Measurements from ENCODE around the gene APCDD1. TPM values are rescaled to one million over a fixed set of nuclear protein-coding genes. Genes with fewer than 3 reads are reported as not detected.

The APCDD1 gene
- total and polyA plus RNA-seq, 2 of the 8 experiments (the other 6 are each of a cell fraction or from before 2014, with no cell fraction given): 2.6 to 3.6 TPM

DNA sequence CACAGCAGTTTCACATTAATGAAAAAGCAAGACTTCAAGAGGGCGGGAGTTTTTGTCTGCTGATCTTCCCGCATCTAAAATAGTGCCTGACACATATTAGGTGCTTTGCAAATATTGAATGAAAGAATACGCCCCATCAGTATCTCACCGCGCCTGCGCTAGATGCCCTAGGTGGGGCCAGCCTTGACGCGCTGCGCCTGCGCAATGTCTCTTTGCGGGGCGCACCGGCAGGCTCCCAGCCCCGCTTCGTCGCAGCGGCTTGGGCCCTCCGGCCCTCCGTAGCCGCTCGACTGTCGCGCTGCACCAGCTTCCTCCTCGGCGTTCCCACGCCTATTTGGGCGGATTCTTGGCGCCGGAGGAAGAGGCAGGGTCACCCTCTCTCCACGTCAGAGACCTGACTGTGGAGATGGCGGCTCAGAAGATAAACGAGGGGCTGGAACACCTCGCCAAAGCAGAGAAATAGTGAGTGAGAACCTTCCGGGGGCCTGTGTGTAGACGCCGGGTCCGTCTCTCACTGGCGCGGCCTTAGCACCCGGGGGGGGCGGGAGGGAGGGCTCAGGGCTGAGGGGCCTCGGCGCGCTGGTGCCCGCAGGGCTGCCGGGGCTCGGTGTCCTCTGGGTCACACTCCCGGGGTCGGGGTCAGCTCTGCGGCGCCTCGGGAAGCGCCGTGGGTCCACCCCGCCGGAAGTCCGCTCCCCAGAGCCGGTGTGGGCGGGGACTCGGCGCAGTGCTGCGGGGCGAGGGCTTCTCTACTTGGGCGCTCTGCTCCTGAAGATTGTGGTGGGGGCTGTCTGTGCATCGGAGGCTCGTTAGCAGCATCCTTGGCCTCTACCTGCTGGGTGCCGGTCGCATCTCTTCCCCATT lies 71.5 kb downstream of the APCDD1 start, which contains the start of gene NAPG (continued):
- TF ChIP-seq SP2 (IDR thresholded peaks at IDR 0.05; ENCODE audit: low read length) (no peak), PHF8 (conservative IDR thresholded peaks at IDR 0.05; ENCODE audit: low read depth, low read length) (0 out of 2 replicates have a peak, but pooled peaks have one; percentile 42), TAF1 (IDR thresholded peaks at IDR 0.05; ENCODE audit: low read depth, low read length) (peak; percentile 47; the same call in 1 of the 2 replicates), JUND (IDR thresholded peaks at IDR 0.05; ENCODE audit: low read length) (no peak), TEAD4 (IDR thresholded peaks at IDR 0.05; ENCODE audit: low read depth, low read length) (no peak), ZNF274 (IDR thresholded peaks at IDR 0.05; ENCODE audit: borderline replicate concordance, extremely low read depth, low read length) (no peak), CHD1 (IDR thresholded peaks at IDR 0.05; ENCODE audit: low read depth, low read length) (no peak), TCF12 (IDR thresholded peaks at IDR 0.05; ENCODE audit: low read depth, low read length) (no peak), NANOG (IDR thresholded peaks at IDR 0.05; ENCODE audit: insufficient read depth, low read depth, low read length, poor library complexity, severe bottlenecking) (no peak), TBP (IDR thresholded peaks at IDR 0.05; ENCODE audit: low read depth, low read length) (peak; percentile 27; the same call in 1 of the 2 replicates), MAFK (IDR thresholded peaks at IDR 0.05; ENCODE audit: low read depth, low read length) (no peak), BCL11A (IDR thresholded peaks at IDR 0.05; ENCODE audit: low read depth in 2 of 2, low read length in 2 of 2) (no peak), RAD21 (IDR thresholded peaks at IDR 0.05 in 1 of 2, conservative IDR thresholded peaks at IDR 0.05 in 1 of 2; ENCODE audit: low read depth in 2 of 2, low read length in 2 of 2) (no peak), RFX5 (IDR thresholded peaks at IDR 0.05; ENCODE audit: borderline replicate concordance, low read depth, low read length) (no peak), SIX5 (IDR thresholded peaks at IDR 0.05; ENCODE audit: low read depth, low read length) (no peak), CEBPB (IDR thresholded peaks at IDR 0.05; ENCODE audit: low read depth, low read length) (peak; percentile 21; the same call in 1 of the 2 replicates), BRCA1 (IDR thresholded peaks at IDR 0.05; ENCODE audit: low read depth, low read length) (no peak), POU5F1 (IDR thresholded peaks at IDR 0.05; ENCODE audit: low read depth, low read length) (no peak)
- TF ChIP-seq, protein P1, sequence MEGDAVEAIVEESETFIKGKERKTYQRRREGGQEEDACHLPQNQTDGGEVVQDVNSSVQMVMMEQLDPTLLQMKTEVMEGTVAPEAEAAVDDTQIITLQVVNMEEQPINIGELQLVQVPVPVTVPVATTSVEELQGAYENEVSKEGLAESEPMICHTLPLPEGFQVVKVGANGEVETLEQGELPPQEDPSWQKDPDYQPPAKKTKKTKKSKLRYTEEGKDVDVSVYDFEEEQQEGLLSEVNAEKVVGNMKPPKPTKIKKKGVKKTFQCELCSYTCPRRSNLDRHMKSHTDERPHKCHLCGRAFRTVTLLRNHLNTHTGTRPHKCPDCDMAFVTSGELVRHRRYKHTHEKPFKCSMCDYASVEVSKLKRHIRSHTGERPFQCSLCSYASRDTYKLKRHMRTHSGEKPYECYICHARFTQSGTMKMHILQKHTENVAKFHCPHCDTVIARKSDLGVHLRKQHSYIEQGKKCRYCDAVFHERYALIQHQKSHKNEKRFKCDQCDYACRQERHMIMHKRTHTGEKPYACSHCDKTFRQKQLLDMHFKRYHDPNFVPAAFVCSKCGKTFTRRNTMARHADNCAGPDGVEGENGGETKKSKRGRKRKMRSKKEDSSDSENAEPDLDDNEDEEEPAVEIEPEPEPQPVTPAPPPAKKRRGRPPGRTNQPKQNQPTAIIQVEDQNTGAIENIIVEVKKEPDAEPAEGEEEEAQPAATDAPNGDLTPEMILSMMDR (IDR thresholded peaks at IDR 0.05; ENCODE audit: control extremely low read depth in 1 of 3, insufficient read depth in 1 of 3, low read depth in 1 of 3, low read length in 3 of 3): no peak
- TF ChIP-seq, protein P2, sequence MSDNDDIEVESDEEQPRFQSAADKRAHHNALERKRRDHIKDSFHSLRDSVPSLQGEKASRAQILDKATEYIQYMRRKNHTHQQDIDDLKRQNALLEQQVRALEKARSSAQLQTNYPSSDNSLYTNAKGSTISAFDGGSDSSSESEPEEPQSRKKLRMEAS (IDR thresholded peaks at IDR 0.05): no peak
- TF ChIP-seq, protein P3, sequence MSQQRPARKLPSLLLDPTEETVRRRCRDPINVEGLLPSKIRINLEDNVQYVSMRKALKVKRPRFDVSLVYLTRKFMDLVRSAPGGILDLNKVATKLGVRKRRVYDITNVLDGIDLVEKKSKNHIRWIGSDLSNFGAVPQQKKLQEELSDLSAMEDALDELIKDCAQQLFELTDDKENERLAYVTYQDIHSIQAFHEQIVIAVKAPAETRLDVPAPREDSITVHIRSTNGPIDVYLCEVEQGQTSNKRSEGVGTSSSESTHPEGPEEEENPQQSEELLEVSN (IDR thresholded peaks at IDR 0.05): no peak

Data from H1 (cell line).